ENCODE results near the gene GCSAML. TPM values are rescaled to one million over a fixed set of nuclear protein-coding genes. Genes with fewer than 3 reads are reported as not detected.
A peak's percentile ranks its signal among the peaks of the same experiment; 100 is the strongest.

GCSAML gene
- total RNA-seq, 1 experiment from 2014 or later, result not detected

DNA sequence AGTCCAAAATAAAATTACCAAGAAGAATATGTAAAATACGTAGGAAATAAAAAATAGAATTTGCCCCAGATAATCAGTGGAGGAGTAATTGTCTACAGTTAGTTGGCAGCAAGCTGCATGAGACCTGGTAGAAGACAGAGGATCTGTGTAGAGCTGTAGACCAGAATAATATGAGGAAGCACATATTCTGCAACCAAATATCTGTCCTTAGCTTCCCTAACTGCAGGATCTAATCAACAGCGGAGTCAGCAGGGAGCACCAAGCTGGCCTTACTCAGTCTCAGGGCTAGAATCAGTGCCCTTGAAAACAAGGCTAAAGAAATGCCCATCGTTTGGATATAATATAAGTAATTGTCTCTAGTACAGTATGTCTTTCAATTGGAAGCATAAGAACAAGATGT is 6.1 kb upstream of the GCSAML start:
- Histone ChIP-seq H3K36me3 (replicated peaks; ENCODE audit: control insufficient read depth, insufficient read depth, low read length) (no peaks in the 10 kb centered on the region), H3K27me3 (ENCODE audit: control insufficient read depth, insufficient read depth, low read length) (no peaks in the 10 kb centered on the region), H3K4me3 (ENCODE audit: insufficient read depth, low read depth, low read length) (no peak overlapping the region)
- no peak for DNase-seq

DNA sequence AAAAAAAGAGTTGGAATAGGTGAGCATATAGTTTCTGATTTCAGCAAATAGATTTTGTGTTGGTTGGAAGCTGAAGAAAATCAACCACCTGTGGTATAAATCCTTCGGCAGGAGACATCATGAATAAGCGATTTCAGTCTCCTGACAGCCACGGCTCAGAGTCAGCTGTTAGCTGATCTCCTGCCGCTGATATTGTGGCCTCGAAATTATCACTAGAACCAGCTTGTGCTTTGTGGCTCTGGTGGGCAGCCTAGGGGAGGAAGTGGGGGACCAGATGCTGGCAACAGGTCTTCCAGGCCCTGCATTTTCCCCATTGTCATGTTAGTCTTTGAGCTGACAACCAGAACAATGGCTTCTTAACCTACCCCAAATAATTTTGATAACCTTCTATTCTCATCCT is 842 bp upstream of the GCSAML start:
- DNase-seq, result peak; percentile 52
- no peak overlapping the region for H3K4me3 ChIP-seq (ENCODE audit: insufficient read depth, low read depth, low read length)
- H3K36me3 ChIP-seq (replicated peaks; ENCODE audit: control insufficient read depth, insufficient read depth, low read length), result no peaks in the 10 kb centered on the region
- H3K27me3 ChIP-seq (ENCODE audit: control insufficient read depth, insufficient read depth, low read length), result no peaks in the 10 kb centered on the region

DNA sequence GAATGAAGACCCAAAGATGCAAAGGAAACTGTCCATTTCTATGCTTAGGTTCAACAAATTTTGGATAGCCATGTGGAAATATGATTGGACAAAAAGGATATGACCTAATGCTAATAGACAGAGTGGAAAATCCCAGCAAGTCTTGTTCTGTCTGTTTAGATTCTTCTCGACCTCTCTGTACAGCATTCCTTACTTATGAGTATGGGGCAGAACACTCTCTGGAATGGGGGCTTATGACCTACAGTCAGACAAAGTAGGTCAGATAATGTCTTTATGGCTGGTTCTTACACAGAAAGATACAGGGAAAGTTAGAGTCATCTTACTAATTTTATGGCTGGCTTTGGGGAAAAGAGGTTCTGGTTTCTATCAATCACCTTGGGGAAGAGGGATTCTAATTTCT is 2.8 kb downstream of the GCSAML start:
- no peak overlapping the region for H3K4me3 ChIP-seq (ENCODE audit: insufficient read depth, low read depth, low read length)
- no peaks in the 10 kb centered on the region for H3K36me3 ChIP-seq (replicated peaks; ENCODE audit: control insufficient read depth, insufficient read depth, low read length)
- DNase-seq, result no peak
- no peaks in the 10 kb centered on the region for H3K27me3 ChIP-seq (ENCODE audit: control insufficient read depth, insufficient read depth, low read length)

DNA sequence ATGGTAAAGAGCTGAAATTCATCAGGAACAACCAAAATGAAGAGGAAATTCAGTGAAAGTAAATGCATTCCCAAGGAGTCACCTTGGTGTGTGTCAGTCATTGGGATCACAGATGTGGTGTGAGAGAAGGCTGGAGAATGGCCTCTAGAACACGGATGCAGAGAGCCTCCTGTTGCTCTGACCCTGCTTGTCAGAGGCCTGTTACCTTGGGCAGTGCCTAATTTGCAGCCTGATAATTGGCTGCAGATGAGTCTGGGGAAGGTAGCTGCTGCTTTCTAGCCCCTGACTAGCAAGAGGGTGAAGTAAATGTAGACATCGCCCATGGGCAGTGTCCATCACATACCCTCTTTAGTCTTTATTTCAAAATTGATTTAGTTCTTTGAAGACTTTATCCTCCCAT is 3.3 kb downstream of the GCSAML start:
- no peak for DNase-seq
- no peaks in the 10 kb centered on the region for H3K36me3 ChIP-seq (replicated peaks; ENCODE audit: control insufficient read depth, insufficient read depth, low read length)
- no peaks in the 10 kb centered on the region for H3K27me3 ChIP-seq (ENCODE audit: control insufficient read depth, insufficient read depth, low read length)

DNA sequence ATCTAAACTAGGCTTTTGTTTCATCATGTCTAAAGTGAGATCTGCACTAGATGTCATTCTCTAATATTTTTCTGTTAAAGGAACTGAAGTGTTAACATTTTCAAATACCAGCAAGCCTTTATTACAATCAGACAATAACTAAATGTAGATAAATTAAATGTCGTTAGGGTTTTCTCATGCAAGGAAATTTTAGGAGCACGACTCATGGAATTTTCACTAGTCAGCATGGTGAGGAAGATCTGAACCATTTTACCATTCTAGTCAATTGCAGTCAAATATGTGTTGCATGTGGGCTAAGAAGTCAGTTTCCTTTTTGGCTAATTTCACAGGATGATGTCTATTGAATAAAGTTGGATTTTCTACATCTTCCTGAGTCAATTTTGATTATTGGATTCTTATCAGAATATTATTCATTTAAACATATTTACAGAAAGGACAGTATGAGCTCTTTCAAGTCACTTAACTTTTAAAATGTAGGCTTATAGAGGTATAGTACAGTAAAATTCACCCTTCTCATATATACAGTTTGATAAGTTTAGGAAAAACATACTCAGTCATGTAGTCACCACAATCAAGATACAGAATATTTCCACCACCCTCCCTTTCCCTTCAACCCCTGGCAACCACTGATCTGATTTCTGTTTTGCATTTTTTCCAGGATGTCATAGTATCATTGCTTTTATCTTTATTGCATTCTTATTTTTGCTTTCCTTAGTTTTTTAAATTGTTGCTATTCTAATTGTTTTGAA is 9.2 kb downstream of the GCSAML start:
- Histone ChIP-seq H3K27me3 (ENCODE audit: control insufficient read depth, insufficient read depth, low read length) (no peaks in the 10 kb centered on the region), H3K4me3 (ENCODE audit: insufficient read depth, low read depth, low read length) (no peak overlapping the region), H3K36me3 (replicated peaks; ENCODE audit: control insufficient read depth, insufficient read depth, low read length) (no peaks in the 10 kb centered on the region)
- no peak for DNase-seq

More for the DNA sequence above, 3.3 kb downstream of the GCSAML start:
- H3K4me3 ChIP-seq (ENCODE audit: insufficient read depth, low read depth, low read length), result no peak overlapping the region

DNA sequence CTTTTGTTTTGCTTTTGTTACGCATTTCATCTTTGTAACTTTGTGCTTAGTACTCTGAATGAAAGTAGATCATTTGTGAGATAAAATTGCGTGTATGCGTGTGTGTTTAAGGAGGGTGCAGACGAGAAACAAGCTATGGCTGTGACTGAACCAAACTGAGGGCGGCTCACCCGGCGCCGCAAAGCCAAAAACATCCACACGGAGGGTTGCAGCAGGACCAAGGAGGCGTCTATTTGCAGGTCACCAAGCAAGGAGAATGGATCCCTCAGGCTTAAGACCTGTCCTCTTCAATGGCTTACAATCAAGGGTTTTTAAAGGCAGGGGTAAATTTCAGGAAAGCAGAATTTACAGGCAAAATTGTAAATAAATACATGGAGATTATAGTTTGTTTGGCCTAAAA is 12.8 kb downstream of the GCSAML start:
- no peaks in the 10 kb centered on the region for H3K27me3 ChIP-seq (ENCODE audit: control insufficient read depth, insufficient read depth, low read length)
- DNase-seq, result no peak
- H3K4me3 ChIP-seq (ENCODE audit: insufficient read depth, low read depth, low read length), result no peak overlapping the region
- H3K36me3 ChIP-seq (replicated peaks; ENCODE audit: control insufficient read depth, insufficient read depth, low read length), result no peaks in the 10 kb centered on the region

DNA sequence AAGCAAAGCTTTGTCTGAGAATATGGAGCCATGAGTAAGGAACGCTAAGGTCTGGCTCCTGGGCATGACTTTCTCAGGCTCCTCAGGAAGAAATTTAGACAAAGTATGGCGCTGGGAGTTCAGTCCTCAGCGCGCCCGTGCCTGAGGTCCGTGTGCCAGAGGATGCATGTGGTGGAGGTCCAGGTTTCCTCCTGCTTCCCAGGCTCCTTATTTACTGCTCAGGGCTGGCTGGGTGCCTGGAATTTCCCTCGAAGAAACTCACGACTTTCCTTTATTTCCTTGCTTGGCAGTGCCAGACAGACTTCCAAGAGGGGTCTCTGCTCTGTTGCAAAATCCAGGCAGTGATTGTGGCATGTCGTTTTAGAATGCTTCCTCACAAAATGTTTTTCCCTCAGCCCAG is 13.3 kb downstream of the GCSAML start:
- Histone ChIP-seq H3K4me3 (ENCODE audit: insufficient read depth, low read depth, low read length) (no peak overlapping the region), H3K27me3 (ENCODE audit: control insufficient read depth, insufficient read depth, low read length) (no peaks in the 10 kb centered on the region), H3K36me3 (replicated peaks; ENCODE audit: control insufficient read depth, insufficient read depth, low read length) (no peaks in the 10 kb centered on the region)
- DNase-seq, result no peak

DNA sequence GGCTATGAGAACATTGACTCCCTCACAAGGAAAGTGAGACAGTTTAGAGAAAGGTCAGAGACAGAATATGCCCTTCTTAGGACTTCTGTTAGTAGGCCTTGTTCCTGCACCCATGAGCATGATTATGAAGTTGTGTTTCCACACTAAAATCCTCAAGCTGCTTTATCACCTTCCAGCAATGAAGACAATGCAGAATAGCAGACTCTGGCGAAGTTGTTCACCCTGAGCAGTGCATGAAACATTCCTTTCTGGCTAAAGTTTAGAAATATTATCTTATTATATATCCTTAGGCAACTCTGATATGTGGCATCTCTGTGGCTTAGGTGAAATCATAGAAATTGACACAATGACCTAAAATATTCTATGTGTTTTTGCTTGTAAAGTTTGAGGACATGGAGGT is 25.3 kb downstream of the GCSAML start:
- H3K36me3 ChIP-seq (replicated peaks; ENCODE audit: control insufficient read depth, insufficient read depth, low read length), result no peaks in the 10 kb centered on the region
- no peak overlapping the region for H3K4me3 ChIP-seq (ENCODE audit: insufficient read depth, low read depth, low read length)
- no peaks in the 10 kb centered on the region for H3K27me3 ChIP-seq (ENCODE audit: control insufficient read depth, insufficient read depth, low read length)
- no peak for DNase-seq

DNA sequence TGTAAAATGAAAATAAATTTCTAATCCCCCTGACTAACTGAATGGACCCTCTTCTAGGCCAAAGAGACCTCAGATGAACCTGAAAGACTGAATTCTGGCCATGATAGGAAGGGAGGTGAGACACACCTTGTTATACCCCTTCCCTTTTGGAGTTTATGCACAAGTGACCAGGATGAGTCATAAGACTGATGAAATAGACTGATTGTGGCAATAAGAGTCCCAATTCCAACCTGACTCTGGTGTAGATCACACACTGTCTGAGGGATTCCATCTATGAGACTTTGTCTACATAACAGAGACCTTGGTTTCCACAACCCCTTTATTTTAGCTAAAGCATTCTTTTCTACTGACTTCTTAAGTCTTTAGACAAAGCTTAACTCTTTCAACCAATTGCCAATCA is 25.7 kb downstream of the GCSAML start:
- DNase-seq, result no peak
- Histone ChIP-seq H3K27me3 (ENCODE audit: control insufficient read depth, insufficient read depth, low read length) (no peaks in the 10 kb centered on the region), H3K4me3 (ENCODE audit: insufficient read depth, low read depth, low read length) (no peak overlapping the region), H3K36me3 (replicated peaks; ENCODE audit: control insufficient read depth, insufficient read depth, low read length) (no peaks in the 10 kb centered on the region)

DNA sequence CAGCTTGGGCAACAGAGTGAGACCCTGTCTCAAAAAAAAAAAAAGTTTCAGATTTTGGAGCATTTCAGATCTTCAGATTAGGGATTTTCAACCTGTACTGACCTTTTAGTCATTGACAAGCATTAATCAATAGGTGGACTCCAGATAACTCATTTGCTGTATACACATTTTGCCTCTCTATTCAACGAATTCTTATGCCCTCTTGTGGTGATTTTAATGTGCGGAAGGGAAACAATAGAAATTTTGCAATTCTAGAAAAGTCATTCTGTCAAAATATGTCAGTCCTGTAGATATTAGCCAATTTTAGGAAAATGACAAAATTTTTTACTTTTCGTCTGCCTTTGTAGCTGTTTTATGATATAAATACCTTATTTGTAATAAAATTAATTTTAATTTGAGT is 27.6 kb downstream of the GCSAML start:
- DNase-seq, result no peak
- no peaks in the 10 kb centered on the region for H3K27me3 ChIP-seq (ENCODE audit: control insufficient read depth, insufficient read depth, low read length)
- no peaks in the 10 kb centered on the region for H3K36me3 ChIP-seq (replicated peaks; ENCODE audit: control insufficient read depth, insufficient read depth, low read length)
- no peak overlapping the region for H3K4me3 ChIP-seq (ENCODE audit: insufficient read depth, low read depth, low read length)

DNA sequence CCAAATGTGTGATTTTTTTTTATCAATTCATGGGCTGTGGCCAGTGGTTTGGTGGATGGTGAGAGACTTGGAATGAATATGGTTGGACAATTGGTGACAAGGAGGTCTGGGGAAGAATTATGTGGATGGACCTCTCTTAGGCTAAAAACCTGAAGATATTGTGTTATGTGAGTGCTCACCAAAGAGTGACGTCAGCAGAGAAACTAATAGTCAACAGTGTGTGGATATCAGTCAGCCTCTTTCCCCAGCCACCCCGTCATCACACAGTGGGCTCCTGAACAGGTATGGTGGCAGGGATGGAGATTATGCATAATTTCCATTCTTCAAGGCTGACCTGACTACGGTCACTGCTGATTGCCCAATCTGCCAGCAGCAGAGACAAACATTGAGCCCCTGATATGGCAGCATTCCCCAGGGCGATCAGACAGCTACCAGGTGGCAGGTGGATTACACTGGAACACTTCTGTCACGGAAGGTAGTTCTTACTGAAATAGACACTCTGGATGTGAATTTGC is 30.1 kb downstream of the GCSAML start:
- no peaks in the 10 kb centered on the region for H3K36me3 ChIP-seq (replicated peaks; ENCODE audit: control insufficient read depth, insufficient read depth, low read length)
- no peak overlapping the region for H3K4me3 ChIP-seq (ENCODE audit: insufficient read depth, low read depth, low read length)
- DNase-seq, result no peak
- no peaks in the 10 kb centered on the region for H3K27me3 ChIP-seq (ENCODE audit: control insufficient read depth, insufficient read depth, low read length)

DNA sequence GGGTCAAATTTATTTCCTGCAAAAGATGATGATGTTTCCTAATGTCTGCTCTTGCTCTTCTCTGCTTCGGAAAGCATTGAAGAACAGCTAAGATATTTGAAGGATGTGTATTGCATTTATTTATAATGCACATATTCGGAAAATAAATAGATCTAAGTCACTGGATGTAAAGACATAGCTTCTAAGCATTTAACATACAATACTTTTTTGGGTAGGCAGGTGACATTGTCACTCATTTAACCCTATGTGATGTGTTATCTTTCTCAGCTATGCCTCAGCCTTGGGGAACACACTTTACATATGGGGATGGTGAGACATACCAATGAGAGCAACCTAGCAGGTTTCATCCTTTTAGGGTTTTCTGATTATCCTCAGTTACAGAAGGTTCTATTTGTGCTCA is 39.1 kb downstream of the GCSAML start, which contains the start of gene OR2G2:
Gene OR2G2 (plus strand): TSS at position 301 of the 400 bp plus-strand sequence. CDS start 0 bp downstream, at position 301.
- no peak for DNase-seq
- H3K36me3 ChIP-seq (replicated peaks; ENCODE audit: control insufficient read depth, insufficient read depth, low read length), result no peaks in the 10 kb centered on the region
- no peak within 1 kb of the TSS for H3K4me3 ChIP-seq (ENCODE audit: insufficient read depth, low read depth, low read length)
- H3K27me3 ChIP-seq (ENCODE audit: control insufficient read depth, insufficient read depth, low read length), result no peaks in the 10 kb centered on the region

DNA sequence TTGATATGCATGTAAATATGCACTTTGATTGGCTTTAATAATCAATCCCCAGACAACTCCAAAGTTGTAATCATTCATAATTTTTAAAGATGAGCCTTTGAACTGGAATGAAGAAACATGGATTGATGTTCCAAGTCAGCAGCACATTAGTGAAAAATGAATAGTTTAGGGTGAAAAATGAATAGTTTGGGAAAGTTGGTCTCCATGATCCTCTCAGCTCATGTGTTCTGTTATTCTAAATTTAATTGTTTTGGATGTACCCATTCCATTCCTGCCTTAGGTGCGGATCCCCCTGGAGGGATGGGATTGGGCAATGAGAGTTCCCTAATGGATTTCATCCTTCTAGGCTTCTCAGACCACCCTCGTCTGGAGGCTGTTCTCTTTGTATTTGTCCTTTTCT is 56.4 kb downstream of the GCSAML start, which contains the start of gene OR2G3:
Gene OR2G3 (plus strand): TSS at position 301 of the 400 bp plus-strand sequence. CDS start 0 bp downstream, at position 301.
- Histone ChIP-seq H3K4me3 (ENCODE audit: insufficient read depth, low read depth, low read length) (no peak within 1 kb of the TSS), H3K36me3 (replicated peaks; ENCODE audit: control insufficient read depth, insufficient read depth, low read length) (no peaks in the 10 kb centered on the region), H3K27me3 (ENCODE audit: control insufficient read depth, insufficient read depth, low read length) (no peaks in the 10 kb centered on the region)
- no peak for DNase-seq

DNA sequence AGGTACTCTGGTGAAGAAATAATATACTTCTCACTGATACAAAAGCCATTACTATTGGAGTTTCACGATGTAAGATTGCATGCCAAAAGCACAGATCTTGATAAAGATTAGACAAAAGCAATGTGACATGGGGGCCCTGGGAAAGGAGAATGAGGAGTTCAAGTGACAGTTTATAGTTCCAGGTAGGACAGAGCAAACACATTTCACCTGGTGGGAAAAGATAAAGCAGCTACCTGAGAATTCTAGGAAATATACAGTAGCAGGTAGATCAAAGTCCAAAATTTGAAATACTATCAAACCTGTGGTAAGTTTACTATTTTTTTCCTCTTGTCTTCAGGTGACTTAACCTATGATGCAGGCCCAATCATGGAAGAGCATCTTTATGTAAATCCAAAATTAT is 64.5 kb downstream of the GCSAML start:
- Histone ChIP-seq H3K4me3 (ENCODE audit: insufficient read depth, low read depth, low read length) (no peak overlapping the region), H3K36me3 (replicated peaks; ENCODE audit: control insufficient read depth, insufficient read depth, low read length) (no peaks in the 10 kb centered on the region), H3K27me3 (ENCODE audit: control insufficient read depth, insufficient read depth, low read length) (no peaks in the 10 kb centered on the region)
- no peak for DNase-seq

DNA sequence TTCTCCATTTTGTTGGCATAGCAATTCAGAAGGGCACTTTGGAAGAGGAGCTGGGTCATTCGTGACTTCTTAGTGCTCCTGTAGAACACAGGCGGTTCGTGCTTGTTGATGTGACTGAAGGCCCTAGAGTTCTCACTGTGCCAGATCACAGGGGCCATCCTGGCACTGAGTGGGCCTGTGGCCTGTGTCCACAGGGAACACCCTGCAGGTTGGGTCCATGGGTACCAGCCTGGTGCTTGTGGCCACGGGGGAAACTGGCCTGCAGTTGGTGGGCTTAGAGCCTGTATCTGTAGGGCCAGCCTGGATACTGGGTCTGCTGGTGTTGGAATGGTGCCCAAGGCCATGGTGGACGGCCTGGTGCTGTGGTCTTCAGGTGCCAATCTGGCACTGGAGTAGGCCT is 65.7 kb downstream of the GCSAML start:
- H3K4me3 ChIP-seq (ENCODE audit: insufficient read depth, low read depth, low read length), result no peak overlapping the region
- H3K27me3 ChIP-seq (ENCODE audit: control insufficient read depth, insufficient read depth, low read length), result no peaks in the 10 kb centered on the region
- H3K36me3 ChIP-seq (replicated peaks; ENCODE audit: control insufficient read depth, insufficient read depth, low read length), result no peaks in the 10 kb centered on the region
- DNase-seq, result no peak

Measured in H7 (cell line).